ENCODE results near the gene POLE2. TPM values are rescaled to one million over a fixed set of nuclear protein-coding genes. Genes with fewer than 3 reads are reported as not detected.

Gene POLE2
- total and polyA plus RNA-seq, 2 of the 13 experiments (the other 11 are each of a cell fraction or from before 2014, with no cell fraction given), result 16.6 to 37.0 TPM

DNA sequence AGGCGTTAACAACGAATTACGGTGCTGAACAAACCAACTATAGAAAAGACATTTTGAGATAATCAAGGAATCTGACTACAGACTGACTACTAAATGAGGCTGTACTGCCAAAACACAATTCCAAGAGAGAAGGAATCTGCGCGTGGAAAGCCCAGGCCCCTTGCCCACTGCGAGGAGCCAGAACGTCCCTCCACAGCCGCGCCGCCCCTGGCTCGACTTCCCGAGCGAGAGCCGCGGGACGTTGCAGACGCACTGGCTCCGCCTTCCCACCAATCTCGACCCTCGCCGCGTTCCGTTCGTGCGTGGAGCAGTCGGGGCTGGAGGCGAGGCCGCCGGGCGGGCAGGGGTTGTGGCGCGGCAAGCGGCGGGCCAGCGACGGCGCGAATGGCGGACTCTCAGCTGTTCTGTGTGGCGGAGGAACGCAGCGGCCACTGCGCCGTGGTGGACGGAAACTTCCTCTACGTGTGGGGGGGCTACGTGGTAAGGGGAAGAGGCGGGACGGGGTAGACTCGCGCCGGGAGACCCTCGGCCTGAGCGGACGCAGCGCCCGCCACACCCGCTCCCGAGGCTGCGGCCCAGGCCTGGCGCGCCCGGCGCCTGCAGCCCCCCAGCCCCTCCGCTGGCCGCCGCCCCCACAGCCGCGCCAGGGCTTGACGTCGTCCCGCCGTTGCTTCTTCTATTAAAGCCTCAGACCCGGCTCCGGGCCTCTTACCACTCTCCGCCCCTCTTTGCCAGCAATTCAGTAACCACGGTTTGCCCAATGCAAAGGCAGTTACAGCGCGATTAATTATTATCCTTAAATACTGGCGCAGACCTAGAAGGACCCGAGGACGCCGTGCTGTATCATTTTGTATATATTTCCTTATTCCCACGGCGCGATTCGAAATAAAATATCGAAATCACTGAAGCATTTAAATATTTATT lies 5.1 kb upstream of the POLE2 start, which contains the start of gene KLHDC1 (continued):
- TF ChIP-seq, protein P1, sequence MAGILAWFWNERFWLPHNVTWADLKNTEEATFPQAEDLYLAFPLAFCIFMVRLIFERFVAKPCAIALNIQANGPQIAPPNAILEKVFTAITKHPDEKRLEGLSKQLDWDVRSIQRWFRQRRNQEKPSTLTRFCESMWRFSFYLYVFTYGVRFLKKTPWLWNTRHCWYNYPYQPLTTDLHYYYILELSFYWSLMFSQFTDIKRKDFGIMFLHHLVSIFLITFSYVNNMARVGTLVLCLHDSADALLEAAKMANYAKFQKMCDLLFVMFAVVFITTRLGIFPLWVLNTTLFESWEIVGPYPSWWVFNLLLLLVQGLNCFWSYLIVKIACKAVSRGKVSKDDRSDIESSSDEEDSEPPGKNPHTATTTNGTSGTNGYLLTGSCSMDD (CRISPR knock-in tag; IDR thresholded peaks at IDR 0.05), result no peak
- TF ChIP-seq SMC3 (IDR thresholded peaks at IDR 0.05; ENCODE audit: low read length) (no peak), KLF16 (CRISPR knock-in tag; IDR thresholded peaks at IDR 0.05) (peak; percentile 67 to 74; a peak in 3 of 4 replicates), NFKB2 (CRISPR knock-in tag; IDR thresholded peaks at IDR 0.05; ENCODE audit: borderline replicate concordance) (peak; percentile 68; the same call in 1 of the 2 replicates), PAX8 (CRISPR knock-in tag; IDR thresholded peaks at IDR 0.05; ENCODE audit: borderline replicate concordance) (0 out of 2 replicates have a peak, but pooled peaks have one; percentile 36), CC2D1A (CRISPR knock-in tag; IDR thresholded peaks at IDR 0.05) (no peak), RORA (CRISPR knock-in tag; IDR thresholded peaks at IDR 0.05) (no peak), GZF1 (CRISPR knock-in tag; IDR thresholded peaks at IDR 0.05) (peak; percentile 86), FOXA3 (CRISPR knock-in tag; IDR thresholded peaks at IDR 0.05) (0 out of 2 replicates have a peak, but pooled peaks have one; percentile 33), ESRRA (CRISPR knock-in tag; IDR thresholded peaks at IDR 0.05; ENCODE audit: low read depth) (0 out of 2 replicates have a peak, but pooled peaks have one; percentile 61), KDM3A (CRISPR knock-in tag; IDR thresholded peaks at IDR 0.05; ENCODE audit: low read depth) (peak; percentile 89)
- TF ChIP-seq, protein P2, sequence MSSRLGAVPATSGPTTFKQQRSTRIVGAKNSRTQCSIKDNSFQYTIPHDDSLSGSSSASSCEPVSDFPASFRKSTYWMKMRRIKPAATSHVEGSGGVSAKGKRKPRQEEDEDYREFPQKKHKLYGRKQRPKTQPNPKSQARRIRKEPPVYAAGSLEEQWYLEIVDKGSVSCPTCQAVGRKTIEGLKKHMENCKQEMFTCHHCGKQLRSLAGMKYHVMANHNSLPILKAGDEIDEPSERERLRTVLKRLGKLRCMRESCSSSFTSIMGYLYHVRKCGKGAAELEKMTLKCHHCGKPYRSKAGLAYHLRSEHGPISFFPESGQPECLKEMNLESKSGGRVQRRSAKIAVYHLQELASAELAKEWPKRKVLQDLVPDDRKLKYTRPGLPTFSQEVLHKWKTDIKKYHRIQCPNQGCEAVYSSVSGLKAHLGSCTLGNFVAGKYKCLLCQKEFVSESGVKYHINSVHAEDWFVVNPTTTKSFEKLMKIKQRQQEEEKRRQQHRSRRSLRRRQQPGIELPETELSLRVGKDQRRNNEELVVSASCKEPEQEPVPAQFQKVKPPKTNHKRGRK (CRISPR knock-in tag; IDR thresholded peaks at IDR 0.05), result 0 out of 2 replicates have a peak, but pooled peaks have one; percentile 83
- TF ChIP-seq, protein P3, sequence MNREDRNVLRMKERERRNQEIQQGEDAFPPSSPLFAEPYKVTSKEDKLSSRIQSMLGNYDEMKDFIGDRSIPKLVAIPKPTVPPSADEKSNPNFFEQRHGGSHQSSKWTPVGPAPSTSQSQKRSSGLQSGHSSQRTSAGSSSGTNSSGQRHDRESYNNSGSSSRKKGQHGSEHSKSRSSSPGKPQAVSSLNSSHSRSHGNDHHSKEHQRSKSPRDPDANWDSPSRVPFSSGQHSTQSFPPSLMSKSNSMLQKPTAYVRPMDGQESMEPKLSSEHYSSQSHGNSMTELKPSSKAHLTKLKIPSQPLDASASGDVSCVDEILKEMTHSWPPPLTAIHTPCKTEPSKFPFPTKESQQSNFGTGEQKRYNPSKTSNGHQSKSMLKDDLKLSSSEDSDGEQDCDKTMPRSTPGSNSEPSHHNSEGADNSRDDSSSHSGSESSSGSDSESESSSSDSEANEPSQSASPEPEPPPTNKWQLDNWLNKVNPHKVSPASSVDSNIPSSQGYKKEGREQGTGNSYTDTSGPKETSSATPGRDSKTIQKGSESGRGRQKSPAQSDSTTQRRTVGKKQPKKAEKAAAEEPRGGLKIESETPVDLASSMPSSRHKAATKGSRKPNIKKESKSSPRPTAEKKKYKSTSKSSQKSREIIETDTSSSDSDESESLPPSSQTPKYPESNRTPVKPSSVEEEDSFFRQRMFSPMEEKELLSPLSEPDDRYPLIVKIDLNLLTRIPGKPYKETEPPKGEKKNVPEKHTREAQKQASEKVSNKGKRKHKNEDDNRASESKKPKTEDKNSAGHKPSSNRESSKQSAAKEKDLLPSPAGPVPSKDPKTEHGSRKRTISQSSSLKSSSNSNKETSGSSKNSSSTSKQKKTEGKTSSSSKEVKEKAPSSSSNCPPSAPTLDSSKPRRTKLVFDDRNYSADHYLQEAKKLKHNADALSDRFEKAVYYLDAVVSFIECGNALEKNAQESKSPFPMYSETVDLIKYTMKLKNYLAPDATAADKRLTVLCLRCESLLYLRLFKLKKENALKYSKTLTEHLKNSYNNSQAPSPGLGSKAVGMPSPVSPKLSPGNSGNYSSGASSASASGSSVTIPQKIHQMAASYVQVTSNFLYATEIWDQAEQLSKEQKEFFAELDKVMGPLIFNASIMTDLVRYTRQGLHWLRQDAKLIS (CRISPR knock-in tag; IDR thresholded peaks at IDR 0.05), result no peak
- TF ChIP-seq, protein P4, sequence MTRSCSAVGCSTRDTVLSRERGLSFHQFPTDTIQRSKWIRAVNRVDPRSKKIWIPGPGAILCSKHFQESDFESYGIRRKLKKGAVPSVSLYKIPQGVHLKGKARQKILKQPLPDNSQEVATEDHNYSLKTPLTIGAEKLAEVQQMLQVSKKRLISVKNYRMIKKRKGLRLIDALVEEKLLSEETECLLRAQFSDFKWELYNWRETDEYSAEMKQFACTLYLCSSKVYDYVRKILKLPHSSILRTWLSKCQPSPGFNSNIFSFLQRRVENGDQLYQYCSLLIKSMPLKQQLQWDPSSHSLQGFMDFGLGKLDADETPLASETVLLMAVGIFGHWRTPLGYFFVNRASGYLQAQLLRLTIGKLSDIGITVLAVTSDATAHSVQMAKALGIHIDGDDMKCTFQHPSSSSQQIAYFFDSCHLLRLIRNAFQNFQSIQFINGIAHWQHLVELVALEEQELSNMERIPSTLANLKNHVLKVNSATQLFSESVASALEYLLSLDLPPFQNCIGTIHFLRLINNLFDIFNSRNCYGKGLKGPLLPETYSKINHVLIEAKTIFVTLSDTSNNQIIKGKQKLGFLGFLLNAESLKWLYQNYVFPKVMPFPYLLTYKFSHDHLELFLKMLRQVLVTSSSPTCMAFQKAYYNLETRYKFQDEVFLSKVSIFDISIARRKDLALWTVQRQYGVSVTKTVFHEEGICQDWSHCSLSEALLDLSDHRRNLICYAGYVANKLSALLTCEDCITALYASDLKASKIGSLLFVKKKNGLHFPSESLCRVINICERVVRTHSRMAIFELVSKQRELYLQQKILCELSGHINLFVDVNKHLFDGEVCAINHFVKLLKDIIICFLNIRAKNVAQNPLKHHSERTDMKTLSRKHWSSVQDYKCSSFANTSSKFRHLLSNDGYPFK (CRISPR knock-in tag; IDR thresholded peaks at IDR 0.05; ENCODE audit: borderline replicate concordance), result peak; percentile 54; the same call in 1 of the 2 replicates
- TF ChIP-seq, protein P5, sequence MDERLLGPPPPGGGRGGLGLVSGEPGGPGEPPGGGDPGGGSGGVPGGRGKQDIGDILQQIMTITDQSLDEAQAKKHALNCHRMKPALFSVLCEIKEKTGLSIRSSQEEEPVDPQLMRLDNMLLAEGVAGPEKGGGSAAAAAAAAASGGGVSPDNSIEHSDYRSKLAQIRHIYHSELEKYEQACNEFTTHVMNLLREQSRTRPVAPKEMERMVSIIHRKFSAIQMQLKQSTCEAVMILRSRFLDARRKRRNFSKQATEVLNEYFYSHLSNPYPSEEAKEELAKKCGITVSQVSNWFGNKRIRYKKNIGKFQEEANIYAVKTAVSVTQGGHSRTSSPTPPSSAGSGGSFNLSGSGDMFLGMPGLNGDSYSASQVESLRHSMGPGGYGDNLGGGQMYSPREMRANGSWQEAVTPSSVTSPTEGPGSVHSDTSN (CRISPR knock-in tag; IDR thresholded peaks at IDR 0.05), result no peak
